Epidermal melanocyte (primary cell): ENCODE results near the gene GRID2IP.

ENCODE experiments used
- DNase-seq: peaks from one replicate; pipeline ENCODE4 v3.0.0; 2011; ENCODE audit warnings: low spot score; ENCODE audit not compliant: insufficient read length

GRID2IP gene

DNA sequence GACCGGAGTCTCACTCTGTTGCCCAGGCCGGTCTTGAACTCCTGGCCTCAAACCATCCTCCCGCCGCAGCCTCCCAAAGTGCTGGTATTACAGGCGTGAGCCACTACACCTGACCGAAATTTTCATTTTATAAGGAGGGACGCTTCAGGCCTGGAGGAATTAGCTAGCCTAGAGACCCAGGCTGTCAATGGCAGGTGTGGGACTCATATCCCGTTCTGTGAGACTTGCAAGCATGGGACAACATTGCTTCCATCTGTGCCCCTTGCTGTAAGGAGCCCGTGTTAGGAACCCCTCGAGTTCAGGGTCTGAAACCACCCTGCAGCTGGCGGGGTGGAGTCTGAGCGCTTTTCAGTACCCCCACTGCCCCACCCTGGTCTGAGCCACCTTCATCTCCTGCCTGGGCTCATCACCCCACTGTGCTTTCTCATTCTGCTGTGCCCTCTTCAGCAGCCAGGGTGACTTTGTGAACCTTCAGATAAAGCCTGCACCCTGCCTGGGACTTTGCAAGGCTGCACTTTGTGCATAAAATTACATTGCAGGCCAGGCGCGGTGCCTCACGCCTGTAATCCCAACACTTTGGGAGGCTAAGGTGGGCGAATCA is 102.2 kb downstream of the GRID2IP start:
- DNase-seq = no peak

GRCh38 chr7:6447581-6448199 is 103.6 kb downstream of the GRID2IP start, which contains the start of gene DAGLB:
DAGLB (minus strand) TSS chr7:6447954; CDS start chr7:6447842, 112 bp downstream.
- DNase-seq = peak; percentile 94
